Measurements from ENCODE around the gene DTHD1. TPM values are rescaled to one million over a fixed set of nuclear protein-coding genes. Genes with fewer than 3 reads are reported as not detected.

The DTHD1 gene
- total RNA-seq, 1 experiment from 2014 or later: not detected

DNA sequence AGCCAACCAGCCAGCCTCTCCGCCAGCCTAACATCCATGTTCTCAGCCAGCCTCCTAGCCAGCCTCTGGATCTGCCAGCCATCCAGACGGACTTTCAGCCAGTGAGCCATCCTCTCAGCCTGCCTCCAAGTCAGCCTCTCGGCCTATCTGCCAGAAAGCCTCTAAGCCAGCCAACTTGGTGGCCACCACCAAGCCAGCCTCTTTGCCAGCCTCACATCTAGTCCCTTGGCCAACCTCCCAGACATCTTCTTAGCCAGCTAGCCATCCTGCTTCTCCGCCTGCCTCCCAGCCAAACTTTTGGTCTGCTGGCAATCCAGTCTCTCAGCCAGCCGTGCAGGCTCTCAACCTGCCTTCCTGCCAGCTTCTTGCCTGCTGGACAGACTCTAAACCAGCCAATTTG, 20.7 kb upstream of the DTHD1 start:
- ChIA-PET POLR2A (ENCODE audit: unreplicated experiment) (no interaction called here), CTCF (no interaction called here)
- TF ChIP-seq, protein P1, sequence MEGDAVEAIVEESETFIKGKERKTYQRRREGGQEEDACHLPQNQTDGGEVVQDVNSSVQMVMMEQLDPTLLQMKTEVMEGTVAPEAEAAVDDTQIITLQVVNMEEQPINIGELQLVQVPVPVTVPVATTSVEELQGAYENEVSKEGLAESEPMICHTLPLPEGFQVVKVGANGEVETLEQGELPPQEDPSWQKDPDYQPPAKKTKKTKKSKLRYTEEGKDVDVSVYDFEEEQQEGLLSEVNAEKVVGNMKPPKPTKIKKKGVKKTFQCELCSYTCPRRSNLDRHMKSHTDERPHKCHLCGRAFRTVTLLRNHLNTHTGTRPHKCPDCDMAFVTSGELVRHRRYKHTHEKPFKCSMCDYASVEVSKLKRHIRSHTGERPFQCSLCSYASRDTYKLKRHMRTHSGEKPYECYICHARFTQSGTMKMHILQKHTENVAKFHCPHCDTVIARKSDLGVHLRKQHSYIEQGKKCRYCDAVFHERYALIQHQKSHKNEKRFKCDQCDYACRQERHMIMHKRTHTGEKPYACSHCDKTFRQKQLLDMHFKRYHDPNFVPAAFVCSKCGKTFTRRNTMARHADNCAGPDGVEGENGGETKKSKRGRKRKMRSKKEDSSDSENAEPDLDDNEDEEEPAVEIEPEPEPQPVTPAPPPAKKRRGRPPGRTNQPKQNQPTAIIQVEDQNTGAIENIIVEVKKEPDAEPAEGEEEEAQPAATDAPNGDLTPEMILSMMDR (conservative IDR thresholded peaks at IDR 0.05): no peak
- no peak for TF ChIP-seq EZH2 (IDR thresholded peaks at IDR 0.05; ENCODE audit: low read depth)
- H3F3A ChIP-seq (ENCODE audit: insufficient read depth, low read depth): no peaks in the 10 kb centered on the region
- H3K4me3 ChIP-seq: no peak overlapping the region
- no peaks in the 10 kb centered on the region for H3K9me2 ChIP-seq (ENCODE audit: insufficient read depth)
- H3K27me3 ChIP-seq (ENCODE audit: insufficient read depth, low read depth): no peaks in the 10 kb centered on the region
- H4K20me1 ChIP-seq (ENCODE audit: insufficient read depth): no peaks in the 10 kb centered on the region
- no TSS peak for BruUV-seq (replicated peaks)
- H3K27ac ChIP-seq: no peak overlapping the region
- no peaks in the 10 kb centered on the region for H3K36me3 ChIP-seq (ENCODE audit: low read depth)
- no peaks in the 10 kb centered on the region for H3K79me2 ChIP-seq (ENCODE audit: low read depth)
- H2AFZ ChIP-seq: no peak overlapping the region
- H3K9me3 ChIP-seq (ENCODE audit: insufficient read depth, low read depth): no peaks in the 10 kb centered on the region
- DNase-seq: no peak
- H3K4me1 ChIP-seq (replicated peaks; ENCODE audit: insufficient read depth): no peaks in the 10 kb centered on the region
- intact Hi-C loops (cut with micrococcal nuclease; ENCODE audit: unreplicated experiment): no loop called here
- no peak overlapping the region for H3K4me2 ChIP-seq

DNA sequence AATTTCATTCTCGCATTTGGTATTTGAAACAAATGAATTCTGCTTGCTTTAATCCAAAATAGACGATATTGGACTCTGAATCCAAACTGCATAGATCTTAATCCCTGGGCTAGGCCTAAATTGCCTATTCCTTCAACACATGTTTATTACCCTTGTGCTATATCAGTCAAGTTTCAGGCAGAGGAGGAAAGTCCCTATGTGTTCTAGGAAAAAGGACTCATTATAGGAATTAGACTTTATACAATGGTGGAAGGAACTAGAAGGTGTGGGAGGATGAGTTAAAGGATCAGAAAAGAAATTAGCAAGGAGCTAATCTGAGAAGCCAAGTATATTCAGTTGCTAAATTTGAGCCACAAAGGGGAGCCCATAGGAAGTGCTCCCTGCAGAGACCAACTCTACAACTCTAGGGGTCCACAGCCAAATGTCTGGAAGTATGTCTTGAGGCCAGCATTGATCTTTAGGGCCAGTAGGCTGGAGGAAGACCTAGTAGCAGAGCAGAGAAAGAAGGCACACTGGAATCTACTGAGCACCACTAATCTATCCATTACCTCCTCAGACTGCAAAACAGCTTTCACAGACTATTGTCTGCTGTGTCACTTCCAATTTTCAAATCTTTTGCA, 17.1 kb upstream of the DTHD1 start:
- BruUV-seq (replicated peaks): no TSS peak
- ChIA-PET POLR2A (ENCODE audit: unreplicated experiment) (no interaction called here), CTCF (no interaction called here)
- Histone ChIP-seq H4K20me1 (ENCODE audit: insufficient read depth) (no peaks in the 10 kb centered on the region), H3K27ac (no peak overlapping the region), H3K36me3 (ENCODE audit: low read depth) (no peaks in the 10 kb centered on the region), H3K4me2 (no peak overlapping the region), H3F3A (ENCODE audit: insufficient read depth, low read depth) (no peaks in the 10 kb centered on the region), H3K27me3 (ENCODE audit: insufficient read depth, low read depth) (no peaks in the 10 kb centered on the region), H2AFZ (no peak overlapping the region), H3K9me2 (ENCODE audit: insufficient read depth) (no peaks in the 10 kb centered on the region), H3K9me3 (ENCODE audit: insufficient read depth, low read depth) (no peaks in the 10 kb centered on the region), H3K4me3 (no peak overlapping the region), H3K79me2 (ENCODE audit: low read depth) (no peaks in the 10 kb centered on the region), H3K4me1 (replicated peaks; ENCODE audit: insufficient read depth) (no peaks in the 10 kb centered on the region)
- no peak for TF ChIP-seq EZH2 (IDR thresholded peaks at IDR 0.05; ENCODE audit: low read depth)
- TF ChIP-seq, protein P1 (conservative IDR thresholded peaks at IDR 0.05): no peak
- DNase-seq: no peak
- intact Hi-C loops (cut with micrococcal nuclease; ENCODE audit: unreplicated experiment): no loop called here

- H3K4me2 ChIP-seq: no peak overlapping the region
- H3K9me2 ChIP-seq (ENCODE audit: insufficient read depth): no peaks in the 10 kb centered on the region
- H2AFZ ChIP-seq: no peak overlapping the region
- POLR2A ChIA-PET (ENCODE audit: unreplicated experiment): no interaction called here
- no peaks in the 10 kb centered on the region for H4K20me1 ChIP-seq (ENCODE audit: insufficient read depth)
- TF ChIP-seq, protein P1 (conservative IDR thresholded peaks at IDR 0.05): no peak
- no peak for TF ChIP-seq EZH2 (IDR thresholded peaks at IDR 0.05; ENCODE audit: low read depth)
- H3K27me3 ChIP-seq (ENCODE audit: insufficient read depth, low read depth): no peaks in the 10 kb centered on the region
- BruUV-seq (replicated peaks): no TSS peak
- intact Hi-C loops (cut with micrococcal nuclease; ENCODE audit: unreplicated experiment): no loop called here
- CTCF ChIA-PET: no interaction called here
- H3K36me3 ChIP-seq (ENCODE audit: low read depth): no peaks in the 10 kb centered on the region
- no peaks in the 10 kb centered on the region for H3K79me2 ChIP-seq (ENCODE audit: low read depth)
- DNase-seq: no peak
- no peak overlapping the region for H3K27ac ChIP-seq
- H3F3A ChIP-seq (ENCODE audit: insufficient read depth, low read depth): no peaks in the 10 kb centered on the region
- H3K4me1 ChIP-seq (replicated peaks; ENCODE audit: insufficient read depth): no peaks in the 10 kb centered on the region
- H3K4me3 ChIP-seq: no peak overlapping the region
- H3K9me3 ChIP-seq (ENCODE audit: insufficient read depth, low read depth): peaks cover 2% of the 10 kb centered on the region; the same call in 1 of the 2 replicates
Measured at GRCh38 chr4:36267486-36268268, 13.7 kb upstream of the DTHD1 start.

All from PC-9 (cell line).